ENCODE data around the gene PIGT.

DNA sequence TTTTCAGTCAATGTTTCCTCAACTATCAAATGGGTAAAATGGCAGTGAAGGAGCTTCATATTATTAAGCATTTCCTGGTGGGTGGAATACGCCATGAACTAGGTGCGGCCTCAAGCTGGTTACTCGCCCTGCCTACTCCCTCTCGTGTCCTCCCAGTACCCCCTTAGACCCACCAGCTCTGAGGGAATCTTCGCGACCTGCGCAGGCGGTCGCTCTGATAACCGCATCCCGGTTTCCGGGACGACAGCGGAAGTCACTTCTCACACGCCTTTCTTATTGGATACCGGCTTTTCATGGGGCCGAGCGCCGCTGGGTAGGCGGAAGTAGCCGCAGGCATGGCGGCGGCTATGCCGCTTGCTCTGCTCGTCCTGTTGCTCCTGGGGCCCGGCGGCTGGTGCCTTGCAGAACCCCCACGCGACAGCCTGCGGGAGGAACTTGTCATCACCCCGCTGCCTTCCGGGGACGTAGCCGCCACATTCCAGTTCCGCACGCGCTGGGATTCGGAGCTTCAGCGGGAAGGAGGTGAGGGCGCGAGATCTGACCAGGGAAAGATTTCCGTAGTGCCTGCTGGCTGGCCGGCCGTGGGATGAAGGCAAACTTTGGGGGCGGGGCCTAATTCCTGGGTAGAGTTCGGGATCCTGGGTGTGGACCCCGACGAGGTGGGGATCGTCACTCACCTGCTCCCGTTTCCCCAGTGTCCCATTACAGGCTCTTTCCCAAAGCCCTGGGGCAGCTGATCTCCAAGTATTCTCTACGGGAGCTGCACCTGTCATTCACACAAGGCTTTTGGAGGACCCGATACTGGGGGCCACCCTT lies at the start of gene PIGT:
- TF ChIP-seq EZH2 (IDR thresholded peaks at IDR 0.05) (no peak), CTCF (IDR thresholded peaks at IDR 0.05 in 2 of 3, conservative IDR thresholded peaks at IDR 0.05 in 1 of 3; ENCODE audit: borderline replicate concordance in 1 of 3, insufficient read depth in 1 of 3, low read depth in 2 of 3, low read length in 2 of 3) (no peak), MAX (IDR thresholded peaks at IDR 0.05) (peak; percentile 68; the same call in 1 of the 2 replicates), EZH2phosphoT487 (IDR thresholded peaks at IDR 0.05; ENCODE audit: borderline replicate concordance) (no peak), YY1 (IDR thresholded peaks at IDR 0.05; ENCODE audit: extremely low read depth, insufficient replicate concordance, low read depth, low read length) (peak; percentile 94)
